ENCODE data around the gene ATOSA.

DNA sequence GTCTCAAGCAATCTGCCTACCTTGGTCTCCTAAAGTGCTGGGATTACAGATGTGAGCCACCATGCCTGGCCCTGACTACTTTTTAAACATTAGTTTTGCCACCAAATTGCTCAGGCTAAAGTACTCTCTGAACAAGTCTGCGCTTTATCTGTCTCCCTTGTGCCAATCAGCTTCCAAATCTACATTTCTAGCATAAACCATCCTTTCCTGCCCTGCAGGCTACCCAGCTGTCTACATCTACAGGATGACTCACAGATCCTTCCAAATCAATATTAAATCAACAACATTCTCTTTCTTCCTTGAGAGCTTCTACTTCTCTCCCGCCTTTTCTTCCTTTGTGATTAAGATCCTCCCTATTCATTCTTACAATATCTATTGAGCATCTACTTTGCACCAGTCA lies 16.0 kb upstream of the ATOSA start:
- TF ChIP-seq, protein P1, sequence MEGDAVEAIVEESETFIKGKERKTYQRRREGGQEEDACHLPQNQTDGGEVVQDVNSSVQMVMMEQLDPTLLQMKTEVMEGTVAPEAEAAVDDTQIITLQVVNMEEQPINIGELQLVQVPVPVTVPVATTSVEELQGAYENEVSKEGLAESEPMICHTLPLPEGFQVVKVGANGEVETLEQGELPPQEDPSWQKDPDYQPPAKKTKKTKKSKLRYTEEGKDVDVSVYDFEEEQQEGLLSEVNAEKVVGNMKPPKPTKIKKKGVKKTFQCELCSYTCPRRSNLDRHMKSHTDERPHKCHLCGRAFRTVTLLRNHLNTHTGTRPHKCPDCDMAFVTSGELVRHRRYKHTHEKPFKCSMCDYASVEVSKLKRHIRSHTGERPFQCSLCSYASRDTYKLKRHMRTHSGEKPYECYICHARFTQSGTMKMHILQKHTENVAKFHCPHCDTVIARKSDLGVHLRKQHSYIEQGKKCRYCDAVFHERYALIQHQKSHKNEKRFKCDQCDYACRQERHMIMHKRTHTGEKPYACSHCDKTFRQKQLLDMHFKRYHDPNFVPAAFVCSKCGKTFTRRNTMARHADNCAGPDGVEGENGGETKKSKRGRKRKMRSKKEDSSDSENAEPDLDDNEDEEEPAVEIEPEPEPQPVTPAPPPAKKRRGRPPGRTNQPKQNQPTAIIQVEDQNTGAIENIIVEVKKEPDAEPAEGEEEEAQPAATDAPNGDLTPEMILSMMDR (conservative IDR thresholded peaks at IDR 0.05), result no peak
- no peak for TF ChIP-seq EZH2 (IDR thresholded peaks at IDR 0.05; ENCODE audit: low read depth)

All from PC-9 (cell line).